Kidney (tissue), 14 donors: Measurements from ENCODE around the gene ZNF521. TPM values are rescaled to one million over a fixed set of nuclear protein-coding genes. Genes with fewer than 3 reads are reported as not detected.

ENCODE experiments used
- DNase-seq, 5 donors: peaks; one replicate each; pipeline ENCODE4 v3.0.0-alpha.2; 2013 to 2020
- FAIRE-seq: peaks from 2 replicates; lab custom pipeline; 2012; peaks lifted over from hg19 to GRCh38; lab: Jason Lieb, UNC
- H3K27ac ChIP-seq, 2 donors: one replicate each; pipeline ENCODE4 v1.7.0; 2013; ENCODE audit warnings: low read depth in 2 of 2, low read length in 2 of 2, inconsistent platforms in 1 of 2
- H3K27me3 ChIP-seq: one replicate; pipeline ENCODE4 v1.7.1; 2013; ENCODE audit warnings: low read length, inconsistent platforms; ENCODE audit not compliant: control insufficient read depth, insufficient read depth
- H3K36me3 ChIP-seq, 3 donors: one replicate each; pipeline versions ENCODE4 v1.7.0 to v1.7.1; 2013; ENCODE audit warnings: low read length in 3 of 3, control low read depth in 1 of 3, inconsistent platforms in 1 of 3; ENCODE audit not compliant: insufficient read depth in 3 of 3, control insufficient read depth in 2 of 3
- H3K4me1 ChIP-seq, 3 donors: one replicate each; pipeline versions ENCODE4 v1.7.0 to v1.7.1; 2013; ENCODE audit warnings: low read length in 3 of 3, inconsistent platforms in 1 of 3, low read depth in 1 of 3; ENCODE audit not compliant: control insufficient read depth in 2 of 3, insufficient read depth in 2 of 3
- H3K4me3 ChIP-seq, 3 donors: one replicate each; pipeline versions ENCODE4 v1.7.0 to v1.8.1; 2013; ENCODE audit warnings: low read length in 3 of 3, control low read depth in 1 of 3, inconsistent platforms in 1 of 3
- H3K9ac ChIP-seq, 3 donors: one replicate each; pipeline versions ENCODE4 v1.7.0 to v1.7.1; 2013; ENCODE audit warnings: low read length in 3 of 3, control low read depth in 1 of 3, inconsistent platforms in 1 of 3
- H3K9me3 ChIP-seq, 3 donors: one replicate each; pipeline versions ENCODE4 v1.7.0 to v1.7.1; 2013; ENCODE audit warnings: low read length in 3 of 3, control low read depth in 1 of 3, inconsistent platforms in 1 of 3; ENCODE audit not compliant: control insufficient read depth in 2 of 3, insufficient read depth in 1 of 3
- CTCF ChIP-seq: IDR thresholded peaks from 3 replicates; pipeline ENCODE4 v1.5.1; 2012; ENCODE audit warnings: mild to moderate bottlenecking, moderate library complexity, borderline replicate concordance; ENCODE audit not compliant: insufficient read depth; ENCODE audit errors: extremely low read depth
- intact Hi-C: fragments of 100-400 bp; cut with DNase I; formaldehyde crosslinking; loops from one replicate; pipeline ENCODE4 v1.11.1; 2022
- polyA plus RNA-seq: library from polyadenylated mRNA; stranded (reverse); fragments of 350-450 nt; fragmentation: Illumina TruSeq; extraction: RNeasy Lipid Tissue Mini Kit (QIAGEN cat#74804); gene quantifications from one replicate; pipeline ENCODE4 v1.2.3, GENCODE V29; 2014; ENCODE audit warnings: low read depth, low replicate concordance; ENCODE audit not compliant: insufficient read depth
- total RNA-seq: library from RNA; stranded (reverse); fragmentation: NEBNext Ultra II Directional; extraction: Animal tissue kit (Norgen Biotek cat#: 25700); gene quantifications from one replicate; pipeline ENCODE4 v1.2.1, GENCODE V29; 2021
- donor health status: control.
- donor health status: control.
- donor health status: control.
- donor health status: control.
- donor health status: control.
- donor health status: DM: yes; HTN: yes; CAD: no.
- donor health status: Normal renal cell carcinoma (clear cell type).

ZNF521 gene
- total and polyA plus RNA-seq, 2 donors from 2014 or later = 1.8 to 18.0 TPM

- Histone ChIP-seq H3K4me1 (no peaks in the 10 kb centered on the region), H3K27me3 (no peaks in the 10 kb centered on the region), H3K9ac (no peak overlapping the region), H3K4me3 (no peak overlapping the region), H3K9me3 (no peaks in the 10 kb centered on the region), H3K36me3 (no peaks in the 10 kb centered on the region), H3K27ac (no peak overlapping the region)
- TF ChIP-seq CTCF = no peak
- intact Hi-C loops = no loop called here
- FAIRE-seq (no peak), DNase-seq (no peak)
Observed at GRCh38 chr18:25253136-25253535, 98.8 kb downstream of the ZNF521 start.

- FAIRE-seq = no peak
- H3K9me3 ChIP-seq = no peaks in the 10 kb centered on the region
- intact Hi-C loops = no loop called here
Observed at GRCh38 chr18:25251068-25251467, 100.9 kb downstream of the ZNF521 start.

GRCh38 chr18:25250474-25250851, 101.5 kb downstream of the ZNF521 start:
- no peaks in the 10 kb centered on the region for H3K9me3 ChIP-seq

More at GRCh38 chr18:25251068-25251467, 100.9 kb downstream of the ZNF521 start:
- Histone ChIP-seq H3K4me3 (no peak overlapping the region), H3K36me3 (no peaks in the 10 kb centered on the region), H3K4me1 (no peaks in the 10 kb centered on the region), H3K27ac (no peak overlapping the region), H3K9ac (no peak overlapping the region), H3K27me3 (no peaks in the 10 kb centered on the region)
- DNase-seq = no peak
- TF ChIP-seq CTCF = no peak

More at GRCh38 chr18:25250474-25250851, 101.5 kb downstream of the ZNF521 start:
- intact Hi-C loops = no loop called here
- FAIRE-seq (no peak), DNase-seq (no peak)
- Histone ChIP-seq H3K27ac (no peak overlapping the region), H3K9ac (no peak overlapping the region), H3K27me3 (no peaks in the 10 kb centered on the region), H3K4me3 (no peak overlapping the region), H3K36me3 (no peaks in the 10 kb centered on the region), H3K4me1 (no peaks in the 10 kb centered on the region)
- no peak for TF ChIP-seq CTCF
